ENCODE results near the gene MYBPC1.

DNA sequence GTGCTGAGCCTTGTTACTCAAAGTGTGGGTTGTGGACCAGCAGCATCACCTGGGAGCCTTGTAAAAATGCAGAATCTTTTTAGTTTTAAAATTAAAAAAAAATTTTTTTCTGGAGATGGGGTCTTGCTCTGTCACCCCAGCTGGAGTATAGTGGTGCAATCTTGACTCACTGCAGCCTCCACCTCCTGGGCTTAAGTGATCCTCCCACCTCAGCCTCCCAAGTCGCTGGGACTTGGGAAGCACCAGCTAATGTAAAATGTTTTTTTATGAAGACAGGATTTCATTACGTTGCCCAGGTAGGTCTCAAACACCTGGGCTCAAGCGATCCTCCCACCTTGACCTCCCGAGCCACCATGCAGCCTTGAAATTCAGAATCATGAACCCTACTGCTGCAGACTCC lies 14.4 kb downstream of the MYBPC1 start:
- TF ChIP-seq, protein P1, sequence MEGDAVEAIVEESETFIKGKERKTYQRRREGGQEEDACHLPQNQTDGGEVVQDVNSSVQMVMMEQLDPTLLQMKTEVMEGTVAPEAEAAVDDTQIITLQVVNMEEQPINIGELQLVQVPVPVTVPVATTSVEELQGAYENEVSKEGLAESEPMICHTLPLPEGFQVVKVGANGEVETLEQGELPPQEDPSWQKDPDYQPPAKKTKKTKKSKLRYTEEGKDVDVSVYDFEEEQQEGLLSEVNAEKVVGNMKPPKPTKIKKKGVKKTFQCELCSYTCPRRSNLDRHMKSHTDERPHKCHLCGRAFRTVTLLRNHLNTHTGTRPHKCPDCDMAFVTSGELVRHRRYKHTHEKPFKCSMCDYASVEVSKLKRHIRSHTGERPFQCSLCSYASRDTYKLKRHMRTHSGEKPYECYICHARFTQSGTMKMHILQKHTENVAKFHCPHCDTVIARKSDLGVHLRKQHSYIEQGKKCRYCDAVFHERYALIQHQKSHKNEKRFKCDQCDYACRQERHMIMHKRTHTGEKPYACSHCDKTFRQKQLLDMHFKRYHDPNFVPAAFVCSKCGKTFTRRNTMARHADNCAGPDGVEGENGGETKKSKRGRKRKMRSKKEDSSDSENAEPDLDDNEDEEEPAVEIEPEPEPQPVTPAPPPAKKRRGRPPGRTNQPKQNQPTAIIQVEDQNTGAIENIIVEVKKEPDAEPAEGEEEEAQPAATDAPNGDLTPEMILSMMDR (IDR thresholded peaks at IDR 0.05), result no peak
- no peak for TF ChIP-seq POLR2A (IDR thresholded peaks at IDR 0.05)
